Esophagus squamous epithelium (tissue), 4 donors: ENCODE data around the gene TSPAN11.

Experiments used
- CTCF ChIP-seq, 6 experiments: fragments of 450-650 bp in 4 of 6; fragments of 200-600 bp in 2 of 6; sonication (generic) in 2 of 6; IDR thresholded peaks; one replicate each; pipeline ENCODE4 v1.5.1; 2016 to 2019; ENCODE audit warnings: antibody characterized with exemption in 6 of 6, mild to moderate bottlenecking in 4 of 6, moderate library complexity in 4 of 6
- POLR2A ChIP-seq, 4 donors: fragments of 450-650 bp; IDR thresholded peaks; one replicate each; pipeline ENCODE4 v1.6.1; 2017; ENCODE audit warnings: antibody characterized with exemption in 4 of 4, mild to moderate bottlenecking in 4 of 4, moderate library complexity in 3 of 4

GRCh38 chr12:30964896-30965612, 38.5 kb downstream of the TSPAN11 start:
- TF ChIP-seq POLR2A (IDR thresholded peaks at IDR 0.05) (no peak), CTCF (IDR thresholded peaks at IDR 0.05) (no peak)
